LoVo (cell line): Measurements from ENCODE around the gene GATAD2A.
"Not testable (repeated sequence)": the region's sequence is repeated elsewhere in the genome, so short reads cannot be mapped to it uniquely, and the experiment has no call there.

Source experiments
- DNase-seq: peaks from one replicate; pipeline ENCODE4 v3.0.0-alpha.2; 2016; ENCODE audit warnings: low spot score

Gene GATAD2A

GRCh38 chr19:19446655-19447437 lies 41.4 kb downstream of the GATAD2A start:
- no peak for DNase-seq

GRCh38 chr19:19447536-19448237 lies 42.2 kb downstream of the GATAD2A start:
- DNase-seq = no peak

- DNase-seq = no peak
Measured at GRCh38 chr19:19448238-19448544, 42.7 kb downstream of the GATAD2A start.

- no peak for DNase-seq
Measured at GRCh38 chr19:19451429-19452242, 46.2 kb downstream of the GATAD2A start.

GRCh38 chr19:19452243-19453124 lies 47.0 kb downstream of the GATAD2A start:
- no peak for DNase-seq

GRCh38 chr19:19453125-19453454 lies 47.6 kb downstream of the GATAD2A start:
- no peak for DNase-seq

- DNase-seq = not testable (repeated sequence)
Measured at GRCh38 chr19:19455166-19455919, 49.9 kb downstream of the GATAD2A start.

GRCh38 chr19:19457671-19458070 lies 52.2 kb downstream of the GATAD2A start:
- DNase-seq = no peak

- DNase-seq = no peak
Measured at GRCh38 chr19:19458110-19458816, 52.8 kb downstream of the GATAD2A start.

GRCh38 chr19:19459073-19459472 lies 53.6 kb downstream of the GATAD2A start:
- no peak for DNase-seq

GRCh38 chr19:19459707-19460251 lies 54.3 kb downstream of the GATAD2A start:
- no peak for DNase-seq

- no peak for DNase-seq
Measured at GRCh38 chr19:19460258-19460731, 54.8 kb downstream of the GATAD2A start.

GRCh38 chr19:19460761-19461265 lies 55.3 kb downstream of the GATAD2A start:
- no peak for DNase-seq

GRCh38 chr19:19461306-19461670 lies 55.8 kb downstream of the GATAD2A start:
- no peak for DNase-seq

GRCh38 chr19:19461671-19462622 lies 56.5 kb downstream of the GATAD2A start:
- no peak for DNase-seq

- DNase-seq = no peak
Measured at GRCh38 chr19:19463348-19464117, 58.1 kb downstream of the GATAD2A start.

GRCh38 chr19:19464339-19465098 lies 59.0 kb downstream of the GATAD2A start:
- DNase-seq = no peak
